ENCODE results near the gene ALOX12. TPM values are rescaled to one million over a fixed set of nuclear protein-coding genes. Genes with fewer than 3 reads are reported as not detected.

The ALOX12 gene, protein sequence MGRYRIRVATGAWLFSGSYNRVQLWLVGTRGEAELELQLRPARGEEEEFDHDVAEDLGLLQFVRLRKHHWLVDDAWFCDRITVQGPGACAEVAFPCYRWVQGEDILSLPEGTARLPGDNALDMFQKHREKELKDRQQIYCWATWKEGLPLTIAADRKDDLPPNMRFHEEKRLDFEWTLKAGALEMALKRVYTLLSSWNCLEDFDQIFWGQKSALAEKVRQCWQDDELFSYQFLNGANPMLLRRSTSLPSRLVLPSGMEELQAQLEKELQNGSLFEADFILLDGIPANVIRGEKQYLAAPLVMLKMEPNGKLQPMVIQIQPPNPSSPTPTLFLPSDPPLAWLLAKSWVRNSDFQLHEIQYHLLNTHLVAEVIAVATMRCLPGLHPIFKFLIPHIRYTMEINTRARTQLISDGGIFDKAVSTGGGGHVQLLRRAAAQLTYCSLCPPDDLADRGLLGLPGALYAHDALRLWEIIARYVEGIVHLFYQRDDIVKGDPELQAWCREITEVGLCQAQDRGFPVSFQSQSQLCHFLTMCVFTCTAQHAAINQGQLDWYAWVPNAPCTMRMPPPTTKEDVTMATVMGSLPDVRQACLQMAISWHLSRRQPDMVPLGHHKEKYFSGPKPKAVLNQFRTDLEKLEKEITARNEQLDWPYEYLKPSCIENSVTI
- total RNA-seq = not detected in 2 replicates

DNA sequence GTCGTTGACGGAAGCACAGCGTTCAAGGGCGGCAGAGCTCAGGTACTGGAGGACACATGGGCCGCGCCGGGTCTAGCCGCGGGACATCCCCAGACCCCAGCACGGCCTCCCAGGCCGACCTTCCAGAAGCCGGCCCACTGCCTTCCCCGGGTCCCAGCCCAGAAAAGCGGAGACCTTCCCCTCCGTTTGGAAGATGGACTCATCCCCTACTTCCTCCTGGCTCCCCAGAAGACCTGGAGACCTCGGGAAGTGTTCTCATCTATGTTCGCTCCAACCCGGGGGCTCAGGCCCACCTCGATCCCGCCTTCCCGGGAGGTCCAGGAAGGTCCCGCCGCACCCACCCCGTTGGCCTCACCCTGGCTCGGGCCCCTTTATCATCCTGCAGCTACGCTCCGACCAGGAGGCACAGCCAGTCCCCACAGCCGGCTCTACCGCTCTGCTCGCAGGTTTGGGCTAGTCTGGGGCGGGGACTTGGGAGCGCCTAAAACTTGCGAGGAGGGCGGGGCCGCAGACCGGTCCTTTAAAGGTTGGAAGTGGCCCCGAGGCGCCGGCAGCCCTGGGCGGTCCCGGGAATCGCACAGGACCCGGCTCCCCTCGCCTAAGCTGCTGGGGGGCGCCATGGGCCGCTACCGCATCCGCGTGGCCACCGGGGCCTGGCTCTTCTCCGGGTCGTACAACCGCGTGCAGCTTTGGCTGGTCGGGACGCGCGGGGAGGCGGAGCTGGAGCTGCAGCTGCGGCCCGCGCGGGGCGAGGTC lies at the start of gene ALOX12:
Gene ALOX12, plus strand, starts transcription at position 550 of the 756 bp plus-strand sequence. Its CDS starts 69 bp downstream, at position 619.

DNA sequence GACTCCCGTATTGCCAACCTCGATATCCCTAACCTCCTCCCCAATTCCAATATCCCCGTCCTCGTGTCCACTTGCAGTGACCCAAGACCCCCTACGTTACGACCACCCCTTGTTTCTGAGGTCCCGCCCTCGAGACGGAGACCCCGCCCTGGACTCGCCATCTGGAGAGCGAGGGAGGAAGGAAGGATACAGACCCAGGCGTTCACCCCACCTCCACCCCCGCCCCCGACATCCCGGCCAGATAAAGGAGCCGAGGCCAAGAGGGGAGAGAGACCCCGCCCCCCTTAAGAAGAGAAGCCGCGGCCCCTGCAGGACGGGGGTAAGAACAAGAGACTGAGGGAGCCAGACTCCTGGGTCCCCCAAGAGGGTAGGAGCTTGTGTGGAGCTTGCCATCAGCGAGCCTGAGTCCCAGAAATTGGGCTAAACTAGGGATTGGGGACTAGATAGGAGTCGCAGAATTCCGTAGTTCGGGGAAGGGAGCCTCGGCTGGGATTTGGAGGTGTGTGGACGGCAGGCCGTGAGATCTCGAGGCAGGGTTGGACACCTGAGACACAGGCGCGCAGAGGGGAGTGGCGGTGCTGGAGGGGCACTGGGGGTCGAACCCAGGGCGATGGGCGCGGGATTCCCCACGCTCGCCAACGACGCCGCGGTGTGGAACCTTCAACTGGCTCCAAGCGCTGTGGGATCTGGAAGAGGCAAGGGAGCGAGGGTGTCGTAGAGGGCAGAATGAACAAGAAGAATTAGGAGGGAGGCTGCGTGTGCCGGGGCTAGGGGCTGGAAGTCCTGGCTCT lies 27.1 kb downstream of the ALOX12 start, which contains the start of gene BCL6B:
Gene BCL6B, plus strand, starts transcription at position 270 of the 791 bp plus-strand sequence. CDS start 622 bp downstream, outside the sequence.

DNA sequence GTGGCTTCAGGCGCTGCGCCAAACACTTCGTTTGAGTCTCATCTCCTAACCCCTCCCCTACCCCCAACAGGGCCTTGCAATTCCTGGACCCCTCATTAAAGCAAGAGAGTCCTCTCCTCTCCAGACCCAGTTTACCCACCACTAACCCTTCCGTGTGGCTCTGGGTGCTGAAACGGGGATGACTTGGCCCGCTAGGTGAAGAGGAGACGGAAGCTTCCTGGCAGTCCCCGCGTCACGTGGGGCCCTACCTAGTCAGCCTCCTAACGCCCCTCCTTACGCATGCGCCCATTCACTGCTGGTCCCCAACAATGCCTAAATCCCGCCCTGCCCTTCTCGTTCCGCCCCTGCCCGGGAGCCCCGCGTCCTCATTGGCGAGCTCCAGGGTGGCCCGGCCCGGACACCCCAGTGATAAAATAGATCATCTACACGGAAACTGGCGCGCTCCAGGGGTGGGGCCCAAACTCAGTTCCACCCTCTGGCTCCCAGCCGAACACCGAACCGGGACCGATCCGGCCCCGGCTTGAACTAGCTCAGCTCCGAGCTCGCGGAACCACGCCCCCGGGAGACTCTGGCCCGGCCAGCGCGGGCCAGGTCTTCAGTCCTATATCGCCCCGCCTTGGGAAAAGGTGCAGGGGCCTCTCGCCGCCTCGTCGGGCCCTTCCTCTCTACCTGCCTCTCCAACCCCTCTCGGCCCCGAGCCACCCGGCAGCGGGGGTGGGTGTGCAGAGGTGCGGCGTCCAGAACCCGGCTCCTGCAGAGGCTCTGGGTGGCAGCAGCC lies 39.9 kb downstream of the ALOX12 start, which contains the start of gene SLC16A13:
Gene SLC16A13, plus strand, starts transcription at position 425 of the 778 bp plus-strand sequence. CDS start 368 bp downstream, outside the sequence.

DNA sequence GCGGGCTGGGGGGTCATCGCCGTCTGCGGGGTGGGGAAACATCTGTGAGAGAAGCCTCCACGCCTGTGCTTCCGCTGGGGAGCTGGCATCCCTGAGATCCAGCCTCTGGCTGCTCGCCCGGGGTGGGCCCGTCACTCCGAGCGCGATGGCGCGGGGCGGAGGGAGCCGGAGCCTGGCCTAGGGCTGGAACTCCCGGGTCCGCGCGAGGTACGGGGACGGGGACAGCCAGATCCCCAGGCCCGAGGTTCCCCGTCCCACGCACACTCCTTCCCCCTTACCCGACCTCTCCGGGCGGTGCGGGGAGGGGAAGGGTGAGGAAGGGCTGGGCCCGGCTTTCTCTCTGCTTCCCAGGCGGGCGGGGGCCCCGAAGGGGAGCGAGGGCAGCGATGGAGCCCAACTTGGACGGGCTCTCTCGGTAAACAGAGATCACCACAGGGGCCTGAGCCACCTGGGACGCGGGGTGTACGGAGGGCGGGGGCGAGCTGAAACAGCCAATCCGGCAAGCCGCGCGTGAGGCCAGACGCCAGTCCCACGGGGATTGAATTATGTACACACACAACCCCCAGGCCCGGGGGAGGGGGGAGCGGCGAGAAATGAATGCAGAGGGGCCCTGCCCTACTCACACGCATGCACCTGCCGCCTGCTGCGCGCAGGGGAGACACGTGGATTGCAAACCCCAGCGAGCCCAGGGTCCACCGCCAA lies 47.8 kb downstream of the ALOX12 start, which contains the start of gene SLC16A11:
Gene SLC16A11, minus strand, starts transcription at position 596 of the 702 bp plus-strand sequence. Its CDS starts 579 bp downstream, at position 17.

Other genes with a start within 250 kb of the ALOX12 start
- 26.8 and 31.7 TPM in 2 replicates for gene XAF1, start 240.0 kb upstream of the ALOX12 start, total RNA-seq
- 0.37 and 0.40 TPM in 2 replicates for gene FBXO39, start 219.8 kb upstream of the ALOX12 start, total RNA-seq
- not detected in 2 replicates for gene TEKT1, start 164.3 kb upstream of the ALOX12 start, total RNA-seq
- gene RNASEK, start 16.6 kb downstream of the ALOX12 start, total RNA-seq = 44.5 and 53.0 TPM in 2 replicates
- 3.4 and 7.3 TPM in 2 replicates for gene BCL6B, start 27.0 kb downstream of the ALOX12 start, total RNA-seq
- 0.12 and 0.13 TPM in 2 replicates for gene SLC16A13, start 40.0 kb downstream of the ALOX12 start, total RNA-seq
- not detected in 2 replicates for gene SLC16A11, start 48.0 kb downstream of the ALOX12 start, total RNA-seq
- 0.19 TPM in 1 of 2 replicates, not detected in the other for gene CLEC10A, start 84.2 kb downstream of the ALOX12 start, total RNA-seq
- not detected in 2 replicates for gene ASGR2, start 118.8 kb downstream of the ALOX12 start, total RNA-seq
- 0.66 and 0.68 TPM in 2 replicates for gene ASGR1, start 183.3 kb downstream of the ALOX12 start, total RNA-seq
- gene DLG4, start 223.8 kb downstream of the ALOX12 start, total RNA-seq = 15.0 and 16.0 TPM in 2 replicates
- gene ACADVL, start 223.9 kb downstream of the ALOX12 start, total RNA-seq = 273 and 426 TPM in 2 replicates
- 69.3 and 76.5 TPM in 2 replicates for gene DVL2, start 238.5 kb downstream of the ALOX12 start, total RNA-seq
- 33.3 and 34.9 TPM in 2 replicates for gene PHF23, start 243.4 kb downstream of the ALOX12 start, total RNA-seq
- 172 and 209 TPM in 2 replicates for gene GABARAP, start 246.4 kb downstream of the ALOX12 start, total RNA-seq

All from aortic smooth muscle cell (primary cell).